HEK293T (cell line): ENCODE measurements around the gene MYBL2.

Experiments
- CTCF ChIA-PET: fragments of 350-600 bp; formaldehyde crosslinking; extraction: SDS; loops from one replicate; lab custom pipeline; 2021; ENCODE audit warnings: antibody characterized with exemption, inconsistent platforms; lab: Yijun Ruan, JAX
- POLR2A ChIA-PET: fragments of 350-600 bp; formaldehyde crosslinking; extraction: SDS; loops from one replicate; lab custom pipeline; 2020; ENCODE audit warnings: antibody characterized with exemption, inconsistent platforms; lab: Yijun Ruan, JAX
- DNase-seq: peaks from one replicate; pipeline ENCODE4 v3.0.0; 2012; ENCODE audit warnings: mixed read lengths; ENCODE audit errors: extremely low spot score
- ARNT ChIP-seq: fragments of 450-650 bp; IDR thresholded peaks from 2 replicates; pipeline ENCODE4 v1.6.1; 2017; ENCODE audit warnings: mild to moderate bottlenecking
- BHLHE40 ChIP-seq: fragments of 450-650 bp; IDR thresholded peaks from 2 replicates; pipeline ENCODE4 v1.6.1; 2016; ENCODE audit warnings: mild to moderate bottlenecking, moderate library complexity, borderline replicate concordance
- CTBP1 ChIP-seq: fragments of 450-650 bp; IDR thresholded peaks from 2 replicates; pipeline ENCODE4 v1.6.1; 2016; ENCODE audit warnings: borderline replicate concordance
- ELF4 ChIP-seq: fragments of 450-650 bp; IDR thresholded peaks from 2 replicates; pipeline ENCODE4 v1.6.1; 2017; ENCODE audit warnings: antibody characterized with exemption
- FOXA1 ChIP-seq: fragments of 450-650 bp; IDR thresholded peaks from 2 replicates; pipeline ENCODE4 v1.6.1; 2016; ENCODE audit warnings: mild to moderate bottlenecking
- FOXK2 ChIP-seq: fragments of 450-650 bp; IDR thresholded peaks from 2 replicates; pipeline ENCODE4 v1.6.1; 2016; ENCODE audit warnings: mild to moderate bottlenecking
- FOXM1 ChIP-seq: fragments of 450-650 bp; IDR thresholded peaks from 2 replicates; pipeline ENCODE4 v1.6.1; 2017; ENCODE audit warnings: mild to moderate bottlenecking, borderline replicate concordance
- HDGF ChIP-seq: fragments of 450-650 bp; IDR thresholded peaks from 2 replicates; pipeline ENCODE4 v1.6.1; 2017; ENCODE audit warnings: antibody characterized with exemption, borderline replicate concordance
- L3MBTL2 ChIP-seq: fragments of 450-650 bp; conservative IDR thresholded peaks from 2 replicates; pipeline ENCODE4 v1.6.1; 2016; ENCODE audit warnings: mild to moderate bottlenecking
- LEF1 ChIP-seq: fragments of 450-650 bp; IDR thresholded peaks from 2 replicates; pipeline ENCODE4 v1.6.1; 2017; ENCODE audit warnings: mild to moderate bottlenecking, borderline replicate concordance
- NFRKB ChIP-seq: fragments of 450-650 bp; IDR thresholded peaks from 2 replicates; pipeline ENCODE4 v1.6.1; 2016; ENCODE audit warnings: mild to moderate bottlenecking, moderate library complexity
- PKNOX1 ChIP-seq: fragments of 450-650 bp; IDR thresholded peaks from 2 replicates; pipeline ENCODE4 v1.6.1; 2016
- SP1 ChIP-seq: fragments of 450-650 bp; IDR thresholded peaks from 2 replicates; pipeline ENCODE4 v1.6.1; 2017
- SUZ12 ChIP-seq: fragments of 450-650 bp; IDR thresholded peaks from 2 replicates; pipeline ENCODE4 v1.6.1; 2016; ENCODE audit warnings: mild to moderate bottlenecking
- TARDBP ChIP-seq: fragments of 450-650 bp; IDR thresholded peaks from 2 replicates; pipeline ENCODE4 v1.6.1; 2016
- ZNF384 ChIP-seq: fragments of 450-650 bp; IDR thresholded peaks from 2 replicates; pipeline ENCODE4 v1.6.1; 2016

MYBL2 gene

GRCh38 chr20:43739148-43739749 lies 72.3 kb downstream of the MYBL2 start:
- no peak for DNase-seq
- no peak for TF ChIP-seq SP1
- no peak for TF ChIP-seq TARDBP
- no peak for TF ChIP-seq CTBP1
- no peak for TF ChIP-seq NFRKB
- TF ChIP-seq L3MBTL2 = no peak
- TF ChIP-seq FOXM1 = no peak
- TF ChIP-seq ELF4 = no peak
- TF ChIP-seq HDGF = no peak
- no peak for TF ChIP-seq ARNT
- no peak for TF ChIP-seq FOXA1
- no peak for TF ChIP-seq ZNF384
- no peak for TF ChIP-seq LEF1
- TF ChIP-seq BHLHE40 = no peak
- TF ChIP-seq PKNOX1 = no peak
- no peak for TF ChIP-seq FOXK2
- TF ChIP-seq SUZ12 = no peak
- ChIA-PET CTCF (no interaction called here), POLR2A (no interaction called here)

GRCh38 chr20:43740642-43741041 lies 73.7 kb downstream of the MYBL2 start:
- DNase-seq = no peak
- TF ChIP-seq FOXK2 (no peak), PKNOX1 (no peak), FOXA1 (no peak), HDGF (no peak), SUZ12 (no peak), SP1 (no peak), ZNF384 (no peak), BHLHE40 (no peak), ELF4 (no peak), L3MBTL2 (no peak), LEF1 (no peak), CTBP1 (no peak), TARDBP (no peak), NFRKB (no peak), FOXM1 (no peak), ARNT (no peak)
- ChIA-PET CTCF (no interaction called here), POLR2A (no interaction called here)

- TF ChIP-seq FOXM1 (no peak), SP1 (no peak), CTBP1 (no peak), ELF4 (no peak), PKNOX1 (no peak), BHLHE40 (no peak), SUZ12 (no peak), TARDBP (no peak), L3MBTL2 (no peak), FOXA1 (no peak), FOXK2 (no peak), ARNT (no peak), LEF1 (no peak), HDGF (no peak)
- POLR2A ChIA-PET = no interaction called here
- CTCF ChIA-PET = interaction anchor here (0.7 kb wide), 1 partner anchor 348 kb away, joined by 3 read pairs; no protein-coding TSS in a partner anchor
- DNase-seq = no peak
Observed at GRCh38 chr20:43744151-43744611, 77.3 kb downstream of the MYBL2 start.

GRCh38 chr20:43744966-43745730 lies 78.2 kb downstream of the MYBL2 start:
- CTCF ChIA-PET = interaction anchor here (0.7 kb wide), 1 partner anchor 390 kb away, joined by 3 read pairs; no protein-coding TSS in a partner anchor
- no peak for DNase-seq
- TF ChIP-seq CTBP1 (no peak), HDGF (no peak), LEF1 (no peak), ELF4 (no peak), TARDBP (no peak), PKNOX1 (no peak), BHLHE40 (no peak), ARNT (no peak), SP1 (no peak), SUZ12 (no peak), FOXA1 (no peak), ZNF384 (no peak), FOXM1 (no peak), L3MBTL2 (no peak), FOXK2 (no peak), NFRKB (no peak)
- POLR2A ChIA-PET = no interaction called here
